Upper lobe of left lung (tissue), 6 donors: ENCODE measurements around the gene TRIM13. TPM values are rescaled to one million over a fixed set of nuclear protein-coding genes. Genes with fewer than 3 reads are reported as not detected.
A peak's percentile ranks its signal among the peaks of the same experiment; 100 is the strongest.

Experiments used
- ATAC-seq, 2 donors: fragments of 200-7000 bp; cut with Tn5 transposase; one replicate each; pipeline ENCODE4 v1.9.1; 2022; ENCODE audit warnings: mild to moderate bottlenecking in 2 of 2, moderate library complexity in 2 of 2; ENCODE audit not compliant: low FRiP score in 2 of 2
- DNase-seq, 2 donors: peaks; one replicate each; pipeline ENCODE4 v3.0.0-alpha.2; 2019 to 2020
- H3K27ac ChIP-seq, 4 donors: fragments of 200-600 bp; sonication (generic); one replicate each; pipeline ENCODE4 v1.5.1; 2016 to 2019
- H3K27me3 ChIP-seq, 4 donors: fragments of 200-600 bp; sonication (generic); one replicate each; pipeline ENCODE4 v1.5.1; 2017 to 2019
- H3K36me3 ChIP-seq, 4 donors: fragments of 200-600 bp; sonication (generic); one replicate each; pipeline ENCODE4 v1.5.1; 2016 to 2019
- H3K4me1 ChIP-seq, 4 donors: fragments of 200-600 bp; sonication (generic); one replicate each; pipeline ENCODE4 v1.5.1; 2018 to 2019
- H3K4me3 ChIP-seq, 4 donors: fragments of 200-600 bp; sonication (generic); one replicate each; pipeline ENCODE4 v1.5.1; 2017 to 2019; ENCODE audit warnings: mild to moderate bottlenecking in 2 of 4, moderate library complexity in 1 of 4
- H3K9me3 ChIP-seq, 4 donors: fragments of 200-600 bp; sonication (generic); one replicate each; pipeline ENCODE4 v1.5.1; 2018 to 2019
- EP300 ChIP-seq, 4 donors: sonication (generic); formaldehyde crosslinking; IDR thresholded peaks; one replicate each; pipeline ENCODE4 v1.5.1; 2017; ENCODE audit warnings: antibody characterized with exemption in 4 of 4, control low read depth in 2 of 4
- POLR2A ChIP-seq, 4 donors: fragments of 450-650 bp; IDR thresholded peaks; one replicate each; pipeline ENCODE4 v1.5.1; 2016 to 2017; ENCODE audit warnings: antibody characterized with exemption in 4 of 4, mild to moderate bottlenecking in 2 of 4
- POLR2AphosphoS5 ChIP-seq, 2 donors: sonication (generic); formaldehyde crosslinking; IDR thresholded peaks; one replicate each; pipeline ENCODE4 v1.5.1; 2017; ENCODE audit warnings: antibody characterized with exemption in 2 of 2
- whole genome bisulfite sequencing, 2 donors: methylation state at CpG; one replicate each; pipeline ENCODE4 v1.1.5; 2017 to 2018; 5-methylcytosine and 5-hydroxymethylcytosine counted together
- total RNA-seq, 6 donors: library from RNA; depleted of rRNA in 4 of 6; stranded (reverse); fragments of >200 nt in 4 of 6; gene quantifications; one replicate each; pipeline versions ENCODE4 v1.1.0 to v1.2.1, GENCODE V29; 2016 to 2021
- TF ChIP-seq, protein P1 (sequence below), 6 experiments: fragments of 450-650 bp in 4 of 6; fragments of 200-600 bp in 2 of 6; sonication (generic) in 2 of 6; IDR thresholded peaks; one replicate each; pipeline ENCODE4 v1.5.1; 2016 to 2019; ENCODE audit warnings: antibody characterized with exemption in 6 of 6
- donor health status: DM: no; HTN: no; CAD: no; lungs with moderate emphysema.
- donor health status: DM: no; HTN: yes; CAD: no; lungs with severe emphysema.

TRIM13 gene
- total RNA-seq, 6 donors from 2014 or later = 7.7 to 36.4 (median 26.3) TPM

DNA sequence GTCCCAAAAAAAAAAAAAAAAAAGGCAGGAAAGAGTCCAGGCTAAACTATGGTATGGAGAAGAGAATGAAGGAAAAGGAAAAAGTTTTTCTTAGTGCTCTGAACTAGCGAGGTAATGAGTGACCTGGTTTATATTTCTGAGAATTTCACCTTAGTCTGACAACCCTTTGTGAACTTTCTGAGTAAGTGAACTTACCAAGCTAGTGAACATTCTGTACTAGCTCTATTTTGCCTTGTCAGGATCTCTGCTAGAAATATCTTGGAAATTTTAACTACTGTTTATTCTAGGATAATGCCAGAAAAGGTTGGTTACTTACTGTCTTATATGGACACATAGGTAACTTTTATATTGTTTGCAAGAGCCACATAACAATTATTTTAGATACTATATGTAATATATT lies 4.4 kb downstream of the TRIM13 start:
- no peaks in the 10 kb centered on the region for H3K9me3 ChIP-seq
- TF ChIP-seq POLR2AphosphoS5 (IDR thresholded peaks at IDR 0.05) (no peak), EP300 (IDR thresholded peaks at IDR 0.05) (no peak), POLR2A (IDR thresholded peaks at IDR 0.05) (no peak)
- 48 to 76% methylated on average over 1 of the region's 1 CpG for WGBS, 2 donors
- H3K27ac ChIP-seq = no peak overlapping the region
- peaks cover 42 to 60% (median 46%) of the 10 kb centered on the region in 4 donors for H3K4me1 ChIP-seq
- no peaks in the 10 kb centered on the region for H3K27me3 ChIP-seq
- H3K36me3 ChIP-seq = peaks cover 0 to 46% (median 4%) of the 10 kb centered on the region in 4 donors
- no peak for DNase-seq
- no peak for ATAC-seq
- H3K4me3 ChIP-seq = no peak overlapping the region

DNA sequence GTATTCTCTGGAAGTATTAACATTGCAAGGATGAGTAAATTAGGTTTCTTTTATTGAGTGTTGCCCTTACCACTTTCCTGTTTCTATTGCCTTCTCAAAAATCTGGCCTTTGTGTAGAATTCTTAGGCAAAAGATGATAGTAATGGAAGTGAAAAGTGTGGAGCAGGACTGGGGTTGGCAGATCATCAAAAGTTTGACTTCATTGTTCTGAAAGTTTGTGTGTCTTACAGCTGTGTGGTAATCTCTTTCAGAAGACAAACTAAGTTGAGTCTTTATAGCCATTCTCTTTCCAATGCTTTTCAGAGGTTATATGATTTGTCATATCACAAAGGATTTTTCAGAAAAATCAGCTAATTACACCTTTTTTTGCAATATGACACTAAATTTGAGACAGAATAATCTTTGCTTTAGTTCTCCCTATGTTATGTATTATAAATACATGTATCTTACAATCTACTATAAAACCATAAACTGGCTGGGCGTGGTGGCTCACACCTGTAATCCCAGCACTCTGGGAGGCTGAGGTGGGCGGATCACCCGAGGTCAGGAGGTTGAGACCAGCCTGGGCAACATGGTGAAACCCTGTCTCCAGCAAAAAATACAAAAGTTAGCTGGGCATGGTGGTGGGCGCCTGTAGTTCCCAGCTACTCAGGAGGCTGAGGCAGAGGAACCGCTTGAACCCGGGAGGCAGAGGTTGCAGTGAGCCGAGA lies 9.7 kb downstream of the TRIM13 start:
- no peak for DNase-seq
- no peak for ATAC-seq
- Histone ChIP-seq H3K4me3 (no peak overlapping the region), H3K36me3 (peaks cover 0 to 44% (median 2%) of the 10 kb centered on the region in 4 donors), H3K27ac (peak overlapping the region in 1 of 4 donors; percentile 48), H3K9me3 (no peaks in the 10 kb centered on the region), H3K4me1 (peaks cover 13 to 28% (median 15%) of the 10 kb centered on the region in 4 donors), H3K27me3 (no peaks in the 10 kb centered on the region)
- WGBS, 2 donors = 97 to 99% methylated on average over 7 of the region's 7 CpGs
- TF ChIP-seq, protein P1, sequence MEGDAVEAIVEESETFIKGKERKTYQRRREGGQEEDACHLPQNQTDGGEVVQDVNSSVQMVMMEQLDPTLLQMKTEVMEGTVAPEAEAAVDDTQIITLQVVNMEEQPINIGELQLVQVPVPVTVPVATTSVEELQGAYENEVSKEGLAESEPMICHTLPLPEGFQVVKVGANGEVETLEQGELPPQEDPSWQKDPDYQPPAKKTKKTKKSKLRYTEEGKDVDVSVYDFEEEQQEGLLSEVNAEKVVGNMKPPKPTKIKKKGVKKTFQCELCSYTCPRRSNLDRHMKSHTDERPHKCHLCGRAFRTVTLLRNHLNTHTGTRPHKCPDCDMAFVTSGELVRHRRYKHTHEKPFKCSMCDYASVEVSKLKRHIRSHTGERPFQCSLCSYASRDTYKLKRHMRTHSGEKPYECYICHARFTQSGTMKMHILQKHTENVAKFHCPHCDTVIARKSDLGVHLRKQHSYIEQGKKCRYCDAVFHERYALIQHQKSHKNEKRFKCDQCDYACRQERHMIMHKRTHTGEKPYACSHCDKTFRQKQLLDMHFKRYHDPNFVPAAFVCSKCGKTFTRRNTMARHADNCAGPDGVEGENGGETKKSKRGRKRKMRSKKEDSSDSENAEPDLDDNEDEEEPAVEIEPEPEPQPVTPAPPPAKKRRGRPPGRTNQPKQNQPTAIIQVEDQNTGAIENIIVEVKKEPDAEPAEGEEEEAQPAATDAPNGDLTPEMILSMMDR (IDR thresholded peaks at IDR 0.05) = no peak

DNA sequence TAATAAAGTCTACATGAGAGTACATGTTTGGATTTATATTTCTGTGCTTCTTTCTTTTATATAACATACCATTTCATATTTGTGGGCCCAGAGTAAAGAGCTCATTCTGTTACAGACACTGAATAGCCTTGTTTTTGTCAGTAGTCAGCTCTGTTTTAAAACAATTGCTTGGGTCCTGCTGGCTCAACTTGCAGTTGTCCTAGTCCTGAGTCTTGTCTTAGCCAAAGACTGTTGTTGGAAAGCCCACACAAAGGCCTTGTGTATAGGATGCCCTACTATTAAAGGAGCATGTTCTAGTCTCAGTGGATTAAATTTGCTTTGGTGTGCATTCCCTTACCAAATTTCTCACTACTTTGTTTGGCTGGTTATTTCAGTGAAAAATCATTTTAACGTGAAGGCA lies 14.6 kb downstream of the TRIM13 start:
- no peak overlapping the region for H3K27ac ChIP-seq
- peaks cover 0 to 53% (median 8%) of the 10 kb centered on the region in 4 donors for H3K36me3 ChIP-seq
- H3K4me3 ChIP-seq = no peak overlapping the region
- no peak for TF ChIP-seq POLR2AphosphoS5 (IDR thresholded peaks at IDR 0.05)
- ATAC-seq (no peak), DNase-seq (no peak)
- WGBS, 2 donors = 89 to 95% methylated on average over 1 of the region's 1 CpG
- peaks cover 6 to 19% (median 14%) of the 10 kb centered on the region in 4 donors for H3K4me1 ChIP-seq
- no peaks in the 10 kb centered on the region for H3K9me3 ChIP-seq
- no peaks in the 10 kb centered on the region for H3K27me3 ChIP-seq

DNA sequence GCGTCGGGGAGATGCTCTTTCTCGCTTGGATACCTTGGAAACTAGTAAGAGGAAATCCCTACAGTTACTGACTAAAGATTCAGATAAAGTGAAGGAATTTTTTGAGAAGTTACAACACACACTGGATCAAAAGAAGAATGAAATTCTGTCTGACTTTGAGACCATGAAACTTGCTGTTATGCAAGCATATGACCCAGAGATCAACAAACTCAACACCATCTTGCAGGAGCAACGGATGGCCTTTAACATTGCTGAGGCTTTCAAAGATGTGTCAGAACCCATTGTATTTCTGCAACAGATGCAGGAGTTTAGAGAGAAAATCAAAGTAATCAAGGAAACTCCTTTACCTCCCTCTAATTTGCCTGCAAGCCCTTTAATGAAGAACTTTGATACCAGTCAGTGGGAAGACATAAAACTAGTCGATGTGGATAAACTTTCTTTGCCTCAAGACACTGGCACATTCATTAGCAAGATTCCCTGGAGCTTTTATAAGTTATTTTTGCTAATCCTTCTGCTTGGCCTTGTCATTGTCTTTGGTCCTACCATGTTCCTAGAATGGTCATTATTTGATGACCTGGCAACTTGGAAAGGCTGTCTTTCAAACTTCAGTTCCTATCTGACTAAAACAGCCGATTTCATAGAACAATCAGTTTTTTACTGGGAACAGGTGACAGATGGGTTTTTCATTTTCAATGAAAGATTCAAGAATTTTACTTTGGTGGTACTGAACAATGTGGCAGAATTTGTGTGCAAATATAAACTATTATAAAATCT lies 15.7 kb downstream of the TRIM13 start:
- no peak for DNase-seq
- H3K4me3 ChIP-seq = no peak overlapping the region
- TF ChIP-seq EP300 (IDR thresholded peaks at IDR 0.05) (no peak), POLR2A (IDR thresholded peaks at IDR 0.05) (no peak), POLR2AphosphoS5 (IDR thresholded peaks at IDR 0.05) (no peak)
- TF ChIP-seq, protein P1 (IDR thresholded peaks at IDR 0.05) = no peak
- no peak overlapping the region for H3K27ac ChIP-seq
- peaks cover 8 to 24% (median 17%) of the 10 kb centered on the region in 4 donors for H3K4me1 ChIP-seq
- peaks cover 0 to 53% (median 8%) of the 10 kb centered on the region in 4 donors for H3K36me3 ChIP-seq
- ATAC-seq = no peak
- 91 to 94% methylated on average over 6 of the region's 6 CpGs for whole genome bisulfite sequencing, 2 donors
- no peaks in the 10 kb centered on the region for H3K9me3 ChIP-seq
- no peaks in the 10 kb centered on the region for H3K27me3 ChIP-seq

DNA sequence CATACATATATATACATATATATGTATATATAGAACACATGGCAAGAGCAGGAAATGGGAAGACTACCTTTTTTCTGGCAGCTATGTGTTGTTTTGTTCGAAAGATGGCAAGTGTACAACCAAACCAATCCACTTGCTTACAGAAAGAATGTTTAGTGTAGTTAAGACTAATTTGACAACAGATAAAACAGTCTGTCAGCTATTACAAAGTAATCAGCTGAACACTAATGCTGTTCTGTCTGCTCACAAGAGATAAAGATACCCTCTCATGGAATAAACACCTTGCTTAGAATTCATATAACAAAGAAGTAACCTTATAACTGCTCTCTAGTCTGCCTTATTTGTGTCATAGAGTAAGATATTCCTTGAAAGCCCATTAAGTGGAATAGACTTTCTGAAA lies 17.5 kb downstream of the TRIM13 start:
- 67 to 92% methylated on average over 1 of the region's 1 CpG for WGBS, 2 donors
- DNase-seq (no peak), ATAC-seq (no peak)
- TF ChIP-seq POLR2A (IDR thresholded peaks at IDR 0.05) (no peak), EP300 (IDR thresholded peaks at IDR 0.05) (no peak), POLR2AphosphoS5 (IDR thresholded peaks at IDR 0.05) (no peak)
- TF ChIP-seq, protein P1 (IDR thresholded peaks at IDR 0.05) = no peak
- Histone ChIP-seq H3K4me3 (no peak overlapping the region), H3K9me3 (no peaks in the 10 kb centered on the region), H3K36me3 (peaks cover 0 to 48% (median 12%) of the 10 kb centered on the region in 4 donors), H3K27me3 (no peaks in the 10 kb centered on the region), H3K4me1 (peaks cover 8 to 24% (median 18%) of the 10 kb centered on the region in 4 donors), H3K27ac (no peak overlapping the region)
